SK-N-SH treated with all-trans-retinoic acid at 6 μM for 48 hours (cell line): ENCODE data around the gene PLAC8L1.

Experiments used
- ATAC-seq: fragments of 200-7000 bp; cut with Tn5 transposase; 3 replicates; pipeline ENCODE4 v1.9.1; 2020; ENCODE audit warnings: mild to moderate bottlenecking, moderate library complexity
- ARNTL ChIP-seq: fragments of 450-650 bp; formaldehyde crosslinking; IDR thresholded peaks from 2 replicates; pipeline ENCODE4 v1.5.0; 2020; ENCODE audit warnings: low read depth, mild to moderate bottlenecking, moderate library complexity, borderline replicate concordance
- BACH2 ChIP-seq: fragments of 250-450 bp; sonication (Bioruptor Pico); IDR thresholded peaks from 2 replicates; pipeline ENCODE4 v1.9.0; 2021; ENCODE audit warnings: mild to moderate bottlenecking, borderline replicate concordance
- CREB5 ChIP-seq: fragments of 250-450 bp; sonication (Bioruptor Pico); IDR thresholded peaks from 2 replicates; pipeline ENCODE4 v1.5.1; 2020; ENCODE audit warnings: low read depth, mild to moderate bottlenecking, moderate library complexity
- ESRRG ChIP-seq: fragments of 250-450 bp; sonication (Bioruptor Pico); IDR thresholded peaks from 2 replicates; pipeline ENCODE4 v1.6.1; 2021; ENCODE audit warnings: mild to moderate bottlenecking
- GLIS3 ChIP-seq: fragments of 250-450 bp; sonication (Bioruptor Pico); IDR thresholded peaks from 2 replicates; pipeline ENCODE4 v1.5.0; 2020; ENCODE audit warnings: mild to moderate bottlenecking, moderate library complexity
- ISL1 ChIP-seq: fragments of 250-450 bp; sonication (Bioruptor Pico); IDR thresholded peaks from 2 replicates; pipeline ENCODE4 v2.1.2; 2022; ENCODE audit warnings: mild to moderate bottlenecking, moderate library complexity
- OSR1 ChIP-seq: fragments of 250-450 bp; sonication (Bioruptor Pico); IDR thresholded peaks from 2 replicates; pipeline ENCODE4 v1.8.0; 2022; ENCODE audit warnings: moderate library complexity, mild to moderate bottlenecking, inconsistent platforms
- PATZ1 ChIP-seq: fragments of 250-450 bp; sonication (Bioruptor Pico); IDR thresholded peaks from 2 replicates; pipeline ENCODE4 v1.8.0; 2020; ENCODE audit warnings: mild to moderate bottlenecking, moderate library complexity, borderline replicate concordance
- RARB ChIP-seq: fragments of 250-450 bp; sonication (Bioruptor Pico); IDR thresholded peaks from 2 replicates; pipeline ENCODE4 v1.8.0; 2021; ENCODE audit warnings: mild to moderate bottlenecking, moderate library complexity
- TCF4 ChIP-seq: fragments of 250-450 bp; sonication (Bioruptor Pico); IDR thresholded peaks from 2 replicates; pipeline ENCODE4 v1.8.0; 2021; ENCODE audit warnings: mild to moderate bottlenecking, moderate library complexity, borderline replicate concordance
- ZC3H10 ChIP-seq: fragments of 250-450 bp; sonication (Bioruptor Pico); IDR thresholded peaks from 2 replicates; pipeline ENCODE4 v1.5.1; 2021; ENCODE audit warnings: mild to moderate bottlenecking, moderate library complexity
- ZFP3 ChIP-seq: fragments of 250-450 bp; sonication (Bioruptor Pico); IDR thresholded peaks from 2 replicates; pipeline ENCODE4 v1.5.0; 2020; ENCODE audit warnings: mild to moderate bottlenecking, moderate library complexity
- ZNF565 ChIP-seq: fragments of 450-650 bp; formaldehyde crosslinking; conservative IDR thresholded peaks from 2 replicates; pipeline ENCODE4 v1.5.0; 2020; ENCODE audit warnings: low read depth, mild to moderate bottlenecking, moderate library complexity
- ZNF8 ChIP-seq: fragments of 450-650 bp; formaldehyde crosslinking; IDR thresholded peaks from 2 replicates; pipeline ENCODE4 v1.5.0; 2020; ENCODE audit warnings: mild to moderate bottlenecking, moderate library complexity
- TF ChIP-seq, protein P1 (sequence below): fragments of 250-450 bp; sonication (Bioruptor Pico); IDR thresholded peaks from 2 replicates; pipeline ENCODE4 v1.5.0; 2020; ENCODE audit warnings: mild to moderate bottlenecking, moderate library complexity
- TF ChIP-seq, protein P2 (sequence below): fragments of 250-450 bp; sonication (Bioruptor Pico); IDR thresholded peaks from 2 replicates; pipeline ENCODE4 v1.5.1; 2021; ENCODE audit warnings: mild to moderate bottlenecking, moderate library complexity

Gene PLAC8L1

GRCh38 chr5:146052780-146053179 is 52.6 kb downstream of the PLAC8L1 start (continued):
- TF ChIP-seq, protein P1, sequence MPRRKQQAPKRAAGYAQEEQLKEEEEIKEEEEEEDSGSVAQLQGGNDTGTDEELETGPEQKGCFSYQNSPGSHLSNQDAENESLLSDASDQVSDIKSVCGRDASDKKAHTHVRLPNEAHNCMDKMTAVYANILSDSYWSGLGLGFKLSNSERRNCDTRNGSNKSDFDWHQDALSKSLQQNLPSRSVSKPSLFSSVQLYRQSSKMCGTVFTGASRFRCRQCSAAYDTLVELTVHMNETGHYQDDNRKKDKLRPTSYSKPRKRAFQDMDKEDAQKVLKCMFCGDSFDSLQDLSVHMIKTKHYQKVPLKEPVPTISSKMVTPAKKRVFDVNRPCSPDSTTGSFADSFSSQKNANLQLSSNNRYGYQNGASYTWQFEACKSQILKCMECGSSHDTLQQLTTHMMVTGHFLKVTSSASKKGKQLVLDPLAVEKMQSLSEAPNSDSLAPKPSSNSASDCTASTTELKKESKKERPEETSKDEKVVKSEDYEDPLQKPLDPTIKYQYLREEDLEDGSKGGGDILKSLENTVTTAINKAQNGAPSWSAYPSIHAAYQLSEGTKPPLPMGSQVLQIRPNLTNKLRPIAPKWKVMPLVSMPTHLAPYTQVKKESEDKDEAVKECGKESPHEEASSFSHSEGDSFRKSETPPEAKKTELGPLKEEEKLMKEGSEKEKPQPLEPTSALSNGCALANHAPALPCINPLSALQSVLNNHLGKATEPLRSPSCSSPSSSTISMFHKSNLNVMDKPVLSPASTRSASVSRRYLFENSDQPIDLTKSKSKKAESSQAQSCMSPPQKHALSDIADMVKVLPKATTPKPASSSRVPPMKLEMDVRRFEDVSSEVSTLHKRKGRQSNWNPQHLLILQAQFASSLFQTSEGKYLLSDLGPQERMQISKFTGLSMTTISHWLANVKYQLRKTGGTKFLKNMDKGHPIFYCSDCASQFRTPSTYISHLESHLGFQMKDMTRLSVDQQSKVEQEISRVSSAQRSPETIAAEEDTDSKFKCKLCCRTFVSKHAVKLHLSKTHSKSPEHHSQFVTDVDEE (CRISPR knock-in tag), result no peak
- no peak for TF ChIP-seq ESRRG (CRISPR knock-in tag)
- no peak for TF ChIP-seq ZNF565 (CRISPR knock-in tag)
- no peak for TF ChIP-seq ZNF8 (CRISPR knock-in tag)
- TF ChIP-seq PATZ1, result no peak
- no peak for TF ChIP-seq BACH2 (CRISPR knock-in tag)

- ATAC-seq, result no peak; the same call in 2 of the 3 replicates
- TF ChIP-seq PATZ1 (no peak), BACH2 (CRISPR knock-in tag) (no peak), RARB (CRISPR knock-in tag) (no peak), TCF4 (no peak), ZNF8 (CRISPR knock-in tag) (no peak), ZC3H10 (CRISPR knock-in tag) (no peak)
Measured at GRCh38 chr5:146051678-146052077, 53.7 kb downstream of the PLAC8L1 start.

DNA sequence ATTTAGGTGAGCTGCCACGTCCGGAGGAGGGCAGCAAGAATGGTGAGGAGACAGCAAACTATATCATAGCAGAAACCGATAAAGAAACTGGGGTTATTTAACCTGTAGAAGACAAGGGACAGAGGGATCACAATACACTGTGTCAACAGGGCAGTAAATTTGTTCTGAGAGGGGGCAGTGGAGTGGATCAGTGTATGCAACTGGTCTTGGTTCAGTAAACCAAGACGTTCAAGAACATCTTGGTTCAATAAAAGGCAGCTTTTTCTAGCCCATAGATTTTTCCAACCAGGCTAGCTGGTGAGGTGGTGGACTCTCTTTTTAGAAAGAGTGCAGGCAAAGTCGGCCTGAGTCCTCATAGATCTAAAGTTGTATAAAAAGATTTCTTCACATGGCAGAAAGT is 55.3 kb downstream of the PLAC8L1 start:
- ATAC-seq, result no peak
- no peak for TF ChIP-seq ESRRG (CRISPR knock-in tag)
- no peak for TF ChIP-seq ISL1 (CRISPR knock-in tag)
- no peak for TF ChIP-seq GLIS3 (CRISPR knock-in tag)
- no peak for TF ChIP-seq PATZ1
- TF ChIP-seq CREB5 (CRISPR knock-in tag), result no peak
- TF ChIP-seq, protein P2, sequence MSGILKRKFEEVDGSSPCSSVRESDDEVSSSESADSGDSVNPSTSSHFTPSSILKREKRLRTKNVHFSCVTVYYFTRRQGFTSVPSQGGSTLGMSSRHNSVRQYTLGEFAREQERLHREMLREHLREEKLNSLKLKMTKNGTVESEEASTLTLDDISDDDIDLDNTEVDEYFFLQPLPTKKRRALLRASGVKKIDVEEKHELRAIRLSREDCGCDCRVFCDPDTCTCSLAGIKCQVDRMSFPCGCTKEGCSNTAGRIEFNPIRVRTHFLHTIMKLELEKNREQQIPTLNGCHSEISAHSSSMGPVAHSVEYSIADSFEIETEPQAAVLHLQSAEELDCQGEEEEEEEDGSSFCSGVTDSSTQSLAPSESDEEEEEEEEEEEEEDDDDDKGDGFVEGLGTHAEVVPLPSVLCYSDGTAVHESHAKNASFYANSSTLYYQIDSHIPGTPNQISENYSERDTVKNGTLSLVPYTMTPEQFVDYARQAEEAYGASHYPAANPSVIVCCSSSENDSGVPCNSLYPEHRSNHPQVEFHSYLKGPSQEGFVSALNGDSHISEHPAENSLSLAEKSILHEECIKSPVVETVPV (CRISPR knock-in tag), result no peak

- no peak for TF ChIP-seq ZFP3 (CRISPR knock-in tag)
- TF ChIP-seq OSR1, result no peak
- no peak for TF ChIP-seq PATZ1
- no peak for TF ChIP-seq ARNTL (CRISPR knock-in tag)
Measured at GRCh38 chr5:146049704-146050026, 55.7 kb downstream of the PLAC8L1 start.

More at GRCh38 chr5:146049704-146050026, 55.7 kb downstream of the PLAC8L1 start:
- peak; percentile 49 for ATAC-seq
